Ovary (tissue), 9 donors: ENCODE results near the gene HDGFL2. TPM values are rescaled to one million over a fixed set of nuclear protein-coding genes. Genes with fewer than 3 reads are reported as not detected.
A peak's percentile ranks its signal among the peaks of the same experiment; 100 is the strongest.

Experiments used
- DNase-seq, 5 donors: peaks; one replicate each; pipeline ENCODE4 v3.0.0-alpha.2; 2019 to 2020
- H3K27ac ChIP-seq, 2 donors: fragments of 200-600 bp; one replicate each; pipeline versions ENCODE4 v1.5.1 to v1.8.0; 2019 to 2022
- H3K27me3 ChIP-seq: fragments of 200-600 bp; one replicate; pipeline ENCODE4 v1.8.0; 2022
- H3K36me3 ChIP-seq: fragments of 200-600 bp; sonication (generic); one replicate; pipeline ENCODE4 v1.5.1; 2019
- H3K4me1 ChIP-seq: one replicate; pipeline ENCODE4 v1.8.1; 2013; ENCODE audit warnings: mild to moderate bottlenecking, moderate library complexity; ENCODE audit not compliant: insufficient read depth
- H3K4me3 ChIP-seq: fragments of 200-600 bp; sonication (generic); one replicate; pipeline ENCODE4 v1.5.1; 2017
- H3K9me3 ChIP-seq, 2 donors: fragments of 200-600 bp in 1 of 2; sonication (generic) in 1 of 2; one replicate each; pipeline versions ENCODE4 v1.5.1 to v1.8.1; 2013 to 2019; ENCODE audit warnings: mild to moderate bottlenecking in 1 of 2, moderate library complexity in 1 of 2
- EP300 ChIP-seq: sonication (generic); formaldehyde crosslinking; IDR thresholded peaks from one replicate; pipeline ENCODE4 v1.6.1; 2017; ENCODE audit warnings: antibody characterized with exemption
- POLR2A ChIP-seq: fragments of 450-650 bp; IDR thresholded peaks from one replicate; pipeline ENCODE4 v1.6.1; 2017; ENCODE audit warnings: antibody characterized with exemption, mild to moderate bottlenecking, moderate library complexity
- WGBS, 3 donors: extraction: QIAGEN DNeasy Blood & Tissue Kit in 1 of 3; methylation state at CpG; one replicate each; pipeline versions ENCODE4 v1.1.5 to v1.1.7; 2013 to 2017; 5-methylcytosine and 5-hydroxymethylcytosine counted together
- intact Hi-C, 4 donors: fragments of 100-400 bp; cut with DNase I; formaldehyde crosslinking; loops; one replicate each; pipeline versions ENCODE4 v1.11.0 to v1.15.1; 2022 to 2023
- microRNA-seq, 3 donors: library from miRNA; unstranded; fragments of <30 nt; microRNA quantifications; one replicate each; pipeline versions ENCODE4 to v1.2.0, GENCODE V29; 2019 to 2020
- polyA plus RNA-seq, 2 donors: library from polyadenylated mRNA; stranded (reverse); fragments of 200-250 nt in 1 of 2; fragments of 350-450 nt in 1 of 2; fragmentation: Illumina TruSeq in 1 of 2; extraction: RNeasy Lipid Tissue Mini Kit (QIAGEN cat#74804) in 1 of 2; gene quantifications; one replicate each; pipeline ENCODE4 v1.2.3, GENCODE V29; 2013 to 2014
- small RNA-seq: library from RNA; depleted of rRNA; stranded (forward); fragments of <200 nt; gene quantifications from one replicate; pipeline ENCODE3, GENCODE V24; 2016
- total RNA-seq, 7 donors: library from RNA; depleted of rRNA in 2 of 7; stranded (reverse); fragments of >200 nt in 2 of 7; fragmentation: NEBNext Ultra II Directional in 3 of 7; extraction: Animal tissue kit (Norgen Biotek cat#: 25700) in 3 of 7; gene quantifications; one replicate each; pipeline versions ENCODE4 v1.1.0 to v1.2.4, GENCODE V29; 2016 to 2023
- TF ChIP-seq, protein P1 (sequence below), 3 donors: fragments of 450-650 bp in 2 of 3; fragments of 200-600 bp in 1 of 3; IDR thresholded peaks; one replicate each; pipeline versions ENCODE4 v1.5.1 to v1.8.0; 2016 to 2022; ENCODE audit warnings: antibody characterized with exemption in 3 of 3, mild to moderate bottlenecking in 1 of 3
- donor health status: DM: no; HTN: no; CAD: no; lungs with moderate emphysema.
- donor health status: DM: no; HTN: no; CAD: no.
- donor health status: Bipolar disorder and iron deficiency.
- donor health status: DM: yes; HTN: yes; CAD: no.
- donor health status: DM: no; HTN: no; CAD: no.
- donor health status: DM: yes; HTN: yes; CAD: no.

The HDGFL2 gene
- total and polyA plus RNA-seq, 9 donors: 28.5 to 77.2 (median 63.0) TPM

DNA sequence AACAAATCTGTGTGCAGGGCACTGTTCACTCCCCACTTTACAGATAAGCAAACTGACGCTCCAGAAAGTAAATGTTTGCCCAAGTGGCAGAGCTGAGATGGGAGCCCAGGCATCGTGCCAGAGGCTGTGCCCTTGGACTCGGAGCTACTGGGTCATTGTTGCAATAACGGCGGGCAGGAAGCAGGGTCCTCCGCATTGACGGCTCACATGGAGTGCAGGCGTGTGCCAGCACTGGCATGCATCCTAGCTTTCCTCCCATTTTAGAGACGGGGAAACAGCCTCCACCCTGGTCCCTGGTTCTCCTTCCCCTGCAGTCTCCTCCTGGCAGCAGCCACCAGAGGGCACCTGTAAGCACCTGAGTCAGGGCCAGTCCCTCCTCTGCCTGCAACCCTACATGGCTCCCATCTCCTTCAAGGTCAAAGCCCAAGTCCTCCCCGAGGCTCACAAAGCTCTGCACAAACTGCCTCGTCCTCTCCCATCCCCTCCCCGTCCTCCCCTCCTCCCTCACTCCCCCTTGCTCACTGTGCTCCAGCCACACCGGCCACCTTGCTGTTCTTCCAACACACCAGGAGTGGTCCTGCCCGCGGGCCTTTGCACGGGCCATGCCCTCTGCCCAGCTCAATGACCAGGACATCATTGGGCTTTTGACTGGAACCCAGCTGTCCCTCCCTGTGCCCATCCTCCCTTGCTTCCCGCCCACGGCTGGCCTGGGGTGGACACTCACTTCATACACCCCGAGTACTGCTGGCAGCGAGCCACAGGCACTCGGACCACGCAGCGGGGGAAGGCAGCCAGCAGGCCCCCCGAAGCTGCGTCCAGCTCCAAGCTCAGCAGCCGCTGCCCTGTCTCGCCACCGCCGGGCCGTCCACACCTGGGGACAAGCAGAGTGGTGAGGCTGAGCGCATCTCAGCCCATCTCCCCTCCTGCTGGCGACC is 75.5 kb downstream of the HDGFL2 start:
- Histone ChIP-seq H3K9me3 (no peaks in the 10 kb centered on the region), H3K27me3 (no peaks in the 10 kb centered on the region), H3K27ac (no peak overlapping the region), H3K4me3 (no peak overlapping the region), H3K36me3 (no peaks in the 10 kb centered on the region), H3K4me1 (peaks cover 2% of the 10 kb centered on the region)
- intact Hi-C loops: no loop called here
- WGBS, 3 donors: 32 to 49% (median 45%) methylated on average over 31 to 32 of the region's 32 CpGs
- DNase-seq: peak in 1 of 5 donors; percentile 36
- TF ChIP-seq, protein P1, sequence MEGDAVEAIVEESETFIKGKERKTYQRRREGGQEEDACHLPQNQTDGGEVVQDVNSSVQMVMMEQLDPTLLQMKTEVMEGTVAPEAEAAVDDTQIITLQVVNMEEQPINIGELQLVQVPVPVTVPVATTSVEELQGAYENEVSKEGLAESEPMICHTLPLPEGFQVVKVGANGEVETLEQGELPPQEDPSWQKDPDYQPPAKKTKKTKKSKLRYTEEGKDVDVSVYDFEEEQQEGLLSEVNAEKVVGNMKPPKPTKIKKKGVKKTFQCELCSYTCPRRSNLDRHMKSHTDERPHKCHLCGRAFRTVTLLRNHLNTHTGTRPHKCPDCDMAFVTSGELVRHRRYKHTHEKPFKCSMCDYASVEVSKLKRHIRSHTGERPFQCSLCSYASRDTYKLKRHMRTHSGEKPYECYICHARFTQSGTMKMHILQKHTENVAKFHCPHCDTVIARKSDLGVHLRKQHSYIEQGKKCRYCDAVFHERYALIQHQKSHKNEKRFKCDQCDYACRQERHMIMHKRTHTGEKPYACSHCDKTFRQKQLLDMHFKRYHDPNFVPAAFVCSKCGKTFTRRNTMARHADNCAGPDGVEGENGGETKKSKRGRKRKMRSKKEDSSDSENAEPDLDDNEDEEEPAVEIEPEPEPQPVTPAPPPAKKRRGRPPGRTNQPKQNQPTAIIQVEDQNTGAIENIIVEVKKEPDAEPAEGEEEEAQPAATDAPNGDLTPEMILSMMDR (IDR thresholded peaks at IDR 0.05): no peak
- TF ChIP-seq POLR2A: no peak
- TF ChIP-seq EP300: no peak

GRCh38 chr19:4548238-4548584 is 76.1 kb downstream of the HDGFL2 start:
- intact Hi-C loops: no loop called here
- WGBS, 3 donors: 53 to 67% (median 64%) methylated on average over 14 of the region's 14 CpGs
- Histone ChIP-seq H3K4me1 (peaks cover 2% of the 10 kb centered on the region), H3K27ac (no peak overlapping the region), H3K36me3 (no peaks in the 10 kb centered on the region), H3K27me3 (no peaks in the 10 kb centered on the region), H3K4me3 (no peak overlapping the region), H3K9me3 (no peaks in the 10 kb centered on the region)
- no peak for DNase-seq
- no peak for TF ChIP-seq POLR2A
- TF ChIP-seq, protein P1 (IDR thresholded peaks at IDR 0.05): no peak
- TF ChIP-seq EP300: no peak

GRCh38 chr19:4550018-4550417 is 77.9 kb downstream of the HDGFL2 start:
- Histone ChIP-seq H3K4me3 (no peak overlapping the region), H3K27ac (no peak overlapping the region), H3K27me3 (no peaks in the 10 kb centered on the region), H3K36me3 (no peaks in the 10 kb centered on the region), H3K9me3 (no peaks in the 10 kb centered on the region), H3K4me1 (peaks cover 2% of the 10 kb centered on the region)
- TF ChIP-seq POLR2A (no peak), EP300 (no peak)
- TF ChIP-seq, protein P1 (IDR thresholded peaks at IDR 0.05): no peak
- intact Hi-C loops: loop anchor here in 1 of 4 donors (10.0 kb wide), 1 partner anchor 285 kb away; no protein-coding TSS in a partner anchor
- DNase-seq: no peak
- 88 to 92% (median 88%) methylated on average over 18 of the region's 18 CpGs for WGBS, 3 donors

GRCh38 chr19:4550479-4551050 is 78.5 kb downstream of the HDGFL2 start:
- Histone ChIP-seq H3K36me3 (no peaks in the 10 kb centered on the region), H3K27me3 (no peaks in the 10 kb centered on the region), H3K4me1 (peaks cover 2% of the 10 kb centered on the region), H3K9me3 (no peaks in the 10 kb centered on the region), H3K4me3 (no peak overlapping the region), H3K27ac (no peak overlapping the region)
- intact Hi-C loops: loop anchor here in 1 of 4 donors (10.0 kb wide), 1 partner anchor 286 kb away; no protein-coding TSS in a partner anchor
- 80 to 85% (median 82%) methylated on average over 26 of the region's 26 CpGs for WGBS, 3 donors
- TF ChIP-seq, protein P1 (IDR thresholded peaks at IDR 0.05): no peak
- no peak for TF ChIP-seq POLR2A
- no peak for TF ChIP-seq EP300
- DNase-seq: peak in 1 of 5 donors; percentile 17

Small RNA genes within 50 kb of the gene (microRNA-seq; reads per million reads assigned to microRNA genes)
- gene MIR4746: 0.16 to 0.38 (median 0.18) reads per million in 3 donors

Small RNA genes within 50 kb of the gene (small RNA-seq; reads per million reads assigned to genes)
- gene MIR4746: not detected

Other genes with a start within 250 kb of the HDGFL2 start
- 1 to 10 TPM in 5 of 7 donors, under 1 TPM in 1, not detected in 1; 0.58 to 6.6 (median 2.0) TPM for gene EBI3, start 242.8 kb upstream of the HDGFL2 start, total RNA-seq
- 1 to 10 TPM in 1 of 2 donors, under 1 TPM in 1; 0.90 to 1.1 TPM for gene EBI3, start 242.8 kb upstream of the HDGFL2 start, polyA plus RNA-seq
- 10 to 100 TPM; 18.4 to 27.5 (median 21.5) TPM for gene YJU2, start 225.2 kb upstream of the HDGFL2 start, total RNA-seq
- gene YJU2, start 225.2 kb upstream of the HDGFL2 start, polyA plus RNA-seq: 10 to 100 TPM; 20.7 to 33.1 TPM
- under 1 TPM in 2 of 7 donors, not detected in 5; 0.24 to 0.48 TPM for gene SHD, start 193.0 kb upstream of the HDGFL2 start, total RNA-seq
- gene SHD, start 193.0 kb upstream of the HDGFL2 start, polyA plus RNA-seq: under 1 TPM in 1 of 2 donors, not detected in 1; 0.86 TPM
- under 1 TPM in 1 of 7 donors, not detected in 6; 0.36 TPM for gene TMIGD2, start 169.9 kb upstream of the HDGFL2 start, total RNA-seq
- gene TMIGD2, start 169.9 kb upstream of the HDGFL2 start, polyA plus RNA-seq: under 1 TPM in 1 of 2 donors, not detected in 1; 0.29 TPM
- gene FSD1, start 167.7 kb upstream of the HDGFL2 start, total RNA-seq: under 1 TPM in 2 of 7 donors, not detected in 5; 0.11 to 0.18 TPM
- gene FSD1, start 167.7 kb upstream of the HDGFL2 start, polyA plus RNA-seq: under 1 TPM in 1 of 2 donors, not detected in 1; 0.48 TPM
- 10 to 100 TPM; 10.3 to 32.5 (median 17.5) TPM for gene STAP2, start 133.5 kb upstream of the HDGFL2 start, total RNA-seq
- gene STAP2, start 133.5 kb upstream of the HDGFL2 start, polyA plus RNA-seq: 10 to 100 TPM in 1 of 2 donors, 1 to 10 TPM in 1; 9.7 to 18.8 TPM
- 10 to 100 TPM in 5 of 7 donors, 1 to 10 TPM in 2; 5.2 to 31.1 (median 20.3) TPM for gene MPND, start 128.7 kb upstream of the HDGFL2 start, total RNA-seq
- 10 to 100 TPM in 1 of 2 donors, 1 to 10 TPM in 1; 2.4 to 14.5 TPM for gene MPND, start 128.7 kb upstream of the HDGFL2 start, polyA plus RNA-seq
- 10 to 100 TPM; 20.5 to 88.6 (median 68.3) TPM for gene SH3GL1, start 71.8 kb upstream of the HDGFL2 start, total RNA-seq
- gene SH3GL1, start 71.8 kb upstream of the HDGFL2 start, polyA plus RNA-seq: 10 to 100 TPM in 1 of 2 donors, 1 to 10 TPM in 1; 6.9 to 57.5 TPM
- gene CHAF1A, start 69.7 kb upstream of the HDGFL2 start, total RNA-seq: 10 to 100 TPM in 1 of 7 donors, 1 to 10 TPM in 6; 4.7 to 10.4 (median 7.5) TPM
- 1 to 10 TPM; 7.3 to 8.6 TPM for gene CHAF1A, start 69.7 kb upstream of the HDGFL2 start, polyA plus RNA-seq
- gene UBXN6, start 14.5 kb upstream of the HDGFL2 start, total RNA-seq: 100 to 1,000 TPM in 6 of 7 donors, 10 to 100 TPM in 1; 66.9 to 170 (median 133) TPM
- 100 to 1,000 TPM in 1 of 2 donors, 10 to 100 TPM in 1; 19.3 to 140 TPM for gene UBXN6, start 14.5 kb upstream of the HDGFL2 start, polyA plus RNA-seq
- 10 to 100 TPM in 5 of 7 donors, 1 to 10 TPM in 2; 3.7 to 55.1 (median 23.6) TPM for gene PLIN4, start 46.2 kb downstream of the HDGFL2 start, total RNA-seq
- 1 to 10 TPM; 1.6 to 9.6 TPM for gene PLIN4, start 46.2 kb downstream of the HDGFL2 start, polyA plus RNA-seq
- 100 to 1,000 TPM in 4 of 7 donors, 10 to 100 TPM in 3; 26.0 to 149 (median 131) TPM for gene PLIN5, start 62.9 kb downstream of the HDGFL2 start, total RNA-seq
- gene PLIN5, start 62.9 kb downstream of the HDGFL2 start, polyA plus RNA-seq: 10 to 100 TPM in 1 of 2 donors, 1 to 10 TPM in 1; 8.8 to 85.0 TPM
- 1 to 10 TPM; 1.3 to 7.6 (median 3.6) TPM for gene LRG1, start 67.7 kb downstream of the HDGFL2 start, total RNA-seq
- gene LRG1, start 67.7 kb downstream of the HDGFL2 start, polyA plus RNA-seq: 1 to 10 TPM in 1 of 2 donors, under 1 TPM in 1; 0.33 to 2.1 TPM
- gene SEMA6B, start 87.4 kb downstream of the HDGFL2 start, total RNA-seq: 1 to 10 TPM; 1.3 to 9.7 (median 5.5) TPM
- 1 to 10 TPM in 1 of 2 donors, under 1 TPM in 1; 0.77 to 7.6 TPM for gene SEMA6B, start 87.4 kb downstream of the HDGFL2 start, polyA plus RNA-seq
- 10 to 100 TPM in 3 of 7 donors, 1 to 10 TPM in 4; 4.3 to 14.0 (median 9.8) TPM for gene TNFAIP8L1, start 167.2 kb downstream of the HDGFL2 start, total RNA-seq
- gene TNFAIP8L1, start 167.2 kb downstream of the HDGFL2 start, polyA plus RNA-seq: 1 to 10 TPM; 6.8 to 8.1 TPM
- gene MYDGF, start 198.0 kb downstream of the HDGFL2 start, total RNA-seq: 10 to 100 TPM; 28.6 to 76.1 (median 59.4) TPM
- gene MYDGF, start 198.0 kb downstream of the HDGFL2 start, polyA plus RNA-seq: 10 to 100 TPM; 44.5 to 85.4 TPM